ENCODE data around the gene GPA33.

GPA33 gene

DNA sequence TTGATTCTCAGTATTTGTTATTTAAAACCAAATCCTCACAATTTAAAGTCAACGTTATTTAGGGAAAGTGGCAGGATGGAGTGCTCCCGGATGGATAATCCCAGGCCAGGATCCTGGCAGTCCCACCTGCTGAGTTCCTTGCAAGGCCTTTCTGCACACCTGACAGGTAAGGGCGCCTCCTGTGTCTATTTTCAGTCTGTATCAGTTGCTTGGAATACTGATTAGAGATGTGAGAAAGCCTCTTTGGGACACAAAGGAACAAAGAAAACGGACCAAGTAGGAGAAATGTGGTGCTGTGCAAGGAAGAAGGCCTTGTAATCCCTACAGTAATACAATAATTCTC, 15.9 kb upstream of the GPA33 start:
- H3K27ac Mint-ChIP-seq = no peak overlapping the region
- H3K36me3 Mint-ChIP-seq (ENCODE audit: low read depth) = no peaks in the 10 kb centered on the region
- H3K9me3 Mint-ChIP-seq = no peaks in the 10 kb centered on the region
- ATAC-seq = no peak
- H3K4me3 Mint-ChIP-seq = no peak overlapping the region
- H3K4me1 Mint-ChIP-seq = peaks cover 64% of the 10 kb centered on the region
- peaks cover 2% of the 10 kb centered on the region for H3K27me3 Mint-ChIP-seq
- no peak for DNase-seq

DNA sequence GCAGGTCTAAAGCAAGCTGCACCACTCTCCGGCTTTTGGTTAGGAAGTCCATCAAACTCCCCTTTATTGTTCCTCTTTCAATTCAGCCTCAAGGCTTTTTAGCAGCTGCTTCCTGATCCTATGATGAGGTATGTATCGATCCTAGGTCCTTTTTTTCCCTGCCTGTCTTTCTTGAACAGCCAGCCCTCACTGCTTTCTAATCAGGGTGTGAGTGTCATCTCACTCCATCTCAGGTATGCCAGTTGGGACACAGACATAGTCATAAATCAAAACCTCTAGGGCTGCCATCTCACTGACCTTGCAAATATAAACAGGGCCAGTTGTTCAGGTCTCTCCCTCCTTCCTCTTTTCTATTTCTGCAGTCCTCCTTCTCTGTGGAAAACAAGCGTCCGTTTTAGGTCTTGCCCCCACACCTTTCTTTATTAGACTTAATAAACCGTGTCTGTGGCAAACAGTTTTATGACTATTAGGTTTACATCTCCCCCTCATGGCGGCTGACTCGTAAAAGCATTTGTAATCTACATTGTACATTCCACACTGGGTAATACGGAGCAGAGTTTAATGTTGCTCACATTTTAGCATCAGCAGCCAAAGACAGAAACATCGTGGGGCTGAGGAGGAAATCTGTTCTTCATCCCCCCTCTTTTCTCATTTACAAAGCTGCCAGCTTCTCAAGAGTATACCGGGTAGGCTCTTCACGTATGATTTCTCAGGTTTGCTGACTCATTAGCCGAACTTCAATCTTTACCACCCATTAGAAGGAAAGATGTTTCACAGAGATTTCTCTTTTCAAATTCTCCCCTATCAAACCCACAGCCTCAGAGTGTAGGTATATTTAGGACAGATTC, 15.3 kb upstream of the GPA33 start:
- no peak for ATAC-seq
- Mint-ChIP-seq H3K36me3 (ENCODE audit: low read depth) (no peaks in the 10 kb centered on the region), H3K9me3 (no peaks in the 10 kb centered on the region), H3K27ac (no peak overlapping the region), H3K4me1 (peaks cover 58% of the 10 kb centered on the region), H3K27me3 (no peaks in the 10 kb centered on the region), H3K4me3 (peak overlapping the region; percentile 1)
- DNase-seq = no peak

DNA sequence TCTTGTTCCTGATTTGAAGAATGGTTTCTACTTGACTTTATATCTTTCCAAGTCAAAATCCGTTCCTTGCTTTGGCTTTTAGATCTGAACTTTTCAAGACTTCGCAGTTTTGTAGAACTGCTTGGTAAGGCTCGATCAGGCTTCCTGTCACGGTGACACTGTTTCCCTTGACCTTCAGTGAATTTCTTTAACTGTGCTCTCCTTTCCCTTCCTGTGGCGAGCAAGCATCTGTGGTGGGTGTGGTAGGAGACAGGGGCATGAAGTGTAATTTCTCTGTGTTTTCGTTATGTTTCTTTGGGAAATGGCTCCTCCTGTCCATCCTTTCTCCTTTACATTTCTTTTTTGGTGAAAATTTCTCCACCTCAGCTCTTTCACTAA, 14.1 kb upstream of the GPA33 start:
- H3K27ac Mint-ChIP-seq = peak overlapping the region; percentile 81

DNA sequence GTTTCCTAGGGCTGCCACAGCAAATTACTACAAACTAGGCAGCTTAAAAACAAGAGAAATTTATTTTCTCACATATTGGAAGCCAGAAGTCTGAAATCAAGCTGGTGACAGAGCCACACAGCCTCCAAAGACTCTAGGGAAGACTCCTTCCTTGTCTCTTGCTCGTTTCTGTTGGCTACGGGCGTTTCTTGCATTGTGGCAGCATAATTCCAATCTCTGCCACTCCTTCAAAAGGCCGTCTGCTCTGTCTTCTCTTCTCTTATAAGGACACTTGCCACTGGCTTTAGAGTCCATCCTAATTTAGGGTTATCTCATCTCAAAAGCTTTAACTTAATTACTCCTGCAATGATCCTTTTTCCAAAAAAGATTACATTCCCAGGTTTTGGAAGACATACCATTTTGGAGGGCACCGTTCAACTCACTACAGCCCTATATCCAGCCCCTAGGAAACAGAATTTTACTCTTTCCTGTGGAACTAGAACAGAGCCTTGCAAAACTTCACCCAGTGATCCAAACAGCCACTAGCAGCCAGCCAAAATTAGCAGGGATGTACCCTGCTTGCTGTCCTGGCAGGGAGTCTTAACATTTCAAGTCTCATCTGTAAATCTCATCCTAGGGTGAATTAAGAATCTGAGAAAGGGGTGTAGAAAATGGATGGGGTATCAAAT, 12.9 kb upstream of the GPA33 start:
- H3K27me3 Mint-ChIP-seq = no peaks in the 10 kb centered on the region

More for the DNA sequence above, 14.1 kb upstream of the GPA33 start:
- Mint-ChIP-seq H3K27me3 (no peaks in the 10 kb centered on the region), H3K4me3 (peak overlapping the region; percentile 47), H3K36me3 (ENCODE audit: low read depth) (no peaks in the 10 kb centered on the region), H3K9me3 (no peaks in the 10 kb centered on the region), H3K4me1 (peaks cover 46% of the 10 kb centered on the region)
- DNase-seq (no peak), ATAC-seq (peak; percentile 53)

DNA sequence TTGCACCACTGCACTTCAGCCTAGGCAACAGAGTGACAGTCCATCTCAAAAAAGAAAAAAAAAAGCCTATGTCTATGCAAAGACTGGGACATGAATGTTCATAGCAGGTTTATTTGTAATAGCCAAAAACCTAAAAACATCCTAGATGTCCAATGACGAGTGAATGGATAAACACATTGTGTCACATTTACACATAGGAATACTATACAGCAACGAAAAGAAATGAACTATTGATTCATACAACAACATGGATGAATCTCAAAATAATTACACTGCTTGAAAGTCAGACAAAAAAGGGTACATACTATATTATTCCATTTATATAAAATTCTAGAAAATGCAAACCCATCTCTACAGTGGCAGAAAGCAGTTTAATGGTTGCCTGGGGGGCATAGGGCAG, 11.6 kb upstream of the GPA33 start:
- Mint-ChIP-seq H3K4me3 (no peak overlapping the region), H3K36me3 (ENCODE audit: low read depth) (no peaks in the 10 kb centered on the region), H3K27ac (no peak overlapping the region), H3K9me3 (no peaks in the 10 kb centered on the region), H3K4me1 (peaks cover 37% of the 10 kb centered on the region), H3K27me3 (no peaks in the 10 kb centered on the region)
- no peak for ATAC-seq
- DNase-seq = no peak

More for the DNA sequence above, 12.9 kb upstream of the GPA33 start:
- no peak overlapping the region for H3K27ac Mint-ChIP-seq
- no peak for DNase-seq
- H3K4me1 Mint-ChIP-seq = peaks cover 37% of the 10 kb centered on the region
- H3K36me3 Mint-ChIP-seq (ENCODE audit: low read depth) = no peaks in the 10 kb centered on the region
- no peak for ATAC-seq
- H3K4me3 Mint-ChIP-seq = no peak overlapping the region
- H3K9me3 Mint-ChIP-seq = no peaks in the 10 kb centered on the region

DNA sequence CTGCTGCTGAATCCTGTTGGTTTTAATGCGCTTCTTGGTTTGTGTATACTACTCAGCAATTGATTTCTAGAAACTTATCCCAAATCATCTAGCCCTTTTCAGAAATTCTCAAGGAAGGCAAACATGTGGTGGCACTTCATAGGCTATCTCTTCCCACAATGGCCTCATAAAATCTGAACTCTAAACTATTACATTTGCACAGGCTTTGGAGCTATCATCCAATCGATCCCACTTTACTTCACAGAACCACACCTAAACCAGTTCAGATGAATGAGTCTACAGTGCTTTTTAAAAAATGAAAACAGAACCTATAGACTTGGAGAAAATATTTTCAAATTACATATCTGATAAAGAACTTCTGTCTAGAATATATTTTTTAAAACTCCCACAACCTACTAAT, 10.6 kb upstream of the GPA33 start:
- DNase-seq (no peak), ATAC-seq (no peak)
- no peaks in the 10 kb centered on the region for H3K27me3 Mint-ChIP-seq
- H3K4me1 Mint-ChIP-seq = peaks cover 34% of the 10 kb centered on the region
- no peaks in the 10 kb centered on the region for H3K36me3 Mint-ChIP-seq (ENCODE audit: low read depth)
- H3K9me3 Mint-ChIP-seq = no peaks in the 10 kb centered on the region
- no peak overlapping the region for H3K27ac Mint-ChIP-seq
- H3K4me3 Mint-ChIP-seq = no peak overlapping the region

DNA sequence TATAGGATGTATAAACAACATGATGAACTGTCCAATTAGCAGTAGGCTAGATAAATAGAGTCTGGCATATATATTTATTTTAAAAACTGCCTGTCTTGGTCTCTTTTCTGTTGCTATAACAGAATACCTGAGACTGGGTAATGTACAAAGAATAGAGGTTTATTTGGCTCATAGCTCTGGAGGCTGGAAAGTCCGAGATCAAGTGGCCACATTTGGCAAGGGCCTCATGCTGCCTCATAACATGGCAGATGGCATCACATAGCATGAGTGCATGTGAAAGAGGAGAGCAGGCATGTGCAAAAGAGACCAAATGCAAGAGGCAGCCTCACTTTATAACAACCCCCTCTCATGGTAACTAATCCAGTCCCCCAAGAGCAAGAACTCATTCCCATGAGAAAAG, 9.7 kb upstream of the GPA33 start:
- Mint-ChIP-seq H3K4me3 (no peak overlapping the region), H3K36me3 (ENCODE audit: low read depth) (no peaks in the 10 kb centered on the region), H3K4me1 (peaks cover 33% of the 10 kb centered on the region), H3K27me3 (no peaks in the 10 kb centered on the region), H3K9me3 (no peaks in the 10 kb centered on the region), H3K27ac (no peak overlapping the region)
- DNase-seq (no peak), ATAC-seq (no peak)

DNA sequence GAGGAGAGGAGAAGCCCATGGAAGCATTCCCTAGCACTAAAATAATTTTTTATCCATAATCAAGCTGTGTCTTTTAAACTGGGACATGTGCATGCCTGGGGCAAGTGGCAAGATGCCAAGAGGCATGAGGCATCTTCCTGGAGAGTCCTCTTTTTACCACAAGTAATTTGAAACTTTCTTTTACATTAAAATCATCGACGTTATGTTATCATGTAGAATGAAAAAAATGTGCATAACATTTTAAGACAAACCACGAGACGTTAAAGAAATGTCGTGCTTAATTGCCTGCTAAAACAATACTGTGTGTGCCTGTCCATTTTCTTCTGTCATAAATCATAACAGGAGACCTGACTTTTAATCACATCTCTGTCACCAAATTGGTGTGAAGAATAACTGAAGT, 5.2 kb upstream of the GPA33 start:
- Mint-ChIP-seq H3K4me3 (no peak overlapping the region), H3K27ac (no peak overlapping the region), H3K9me3 (no peaks in the 10 kb centered on the region), H3K27me3 (no peaks in the 10 kb centered on the region), H3K4me1 (peaks cover 19% of the 10 kb centered on the region), H3K36me3 (ENCODE audit: low read depth) (no peaks in the 10 kb centered on the region)
- no peak for DNase-seq
- ATAC-seq = no peak

DNA sequence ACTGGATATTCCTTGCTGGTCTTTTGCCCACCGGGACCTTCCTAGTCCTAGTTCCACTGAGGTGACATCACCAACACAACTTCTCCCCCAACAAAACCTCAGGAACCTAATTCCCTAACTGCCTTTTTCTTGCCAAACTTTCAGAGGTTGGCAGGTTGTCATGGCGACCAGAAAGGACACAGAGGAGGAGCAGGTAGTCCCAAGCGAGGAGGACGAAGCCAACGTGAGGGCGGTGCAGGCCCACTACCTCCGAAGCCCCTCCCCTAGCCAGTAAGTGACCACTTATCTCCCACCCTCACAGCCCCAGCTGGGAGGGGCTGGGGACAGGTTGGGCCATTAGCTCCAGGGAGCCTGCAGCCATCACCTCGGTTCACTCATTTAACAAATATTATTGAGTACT, 4.5 kb upstream of the GPA33 start:
- no peaks in the 10 kb centered on the region for H3K27me3 Mint-ChIP-seq

DNA sequence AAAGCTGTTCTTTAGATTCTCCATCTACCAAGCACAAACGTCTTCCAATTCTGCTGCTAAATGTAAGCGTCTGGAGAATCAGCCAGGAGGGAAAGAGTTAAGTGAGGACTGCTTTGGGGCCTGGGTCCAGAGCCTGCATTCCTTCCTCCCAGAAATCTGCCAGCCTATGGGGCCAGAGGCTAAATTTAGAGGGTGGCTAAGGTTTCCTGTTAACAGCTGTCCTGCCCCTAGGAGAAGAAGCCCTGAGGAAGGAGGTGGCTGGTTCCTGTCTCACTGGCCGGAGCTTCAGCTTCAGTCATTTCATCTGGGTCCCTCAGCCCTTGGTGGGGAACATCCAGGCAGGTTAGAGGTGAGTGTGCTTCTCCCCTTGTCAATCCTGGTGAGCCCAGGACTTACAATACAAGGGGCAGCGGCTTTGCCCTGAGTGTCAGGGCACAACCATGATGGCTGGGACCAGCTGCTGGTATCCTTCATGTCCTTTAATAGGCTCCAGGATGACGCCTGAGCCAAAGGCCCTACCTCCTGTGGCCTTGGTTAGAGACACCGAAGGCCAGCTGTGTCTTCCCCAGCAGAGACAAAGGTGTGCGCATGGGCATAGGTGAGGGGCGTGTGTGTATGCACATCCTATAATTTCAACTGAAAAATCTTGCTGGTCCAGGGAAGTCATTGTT, 3.8 kb upstream of the GPA33 start, which contains the start of gene STYXL2:
TSS of gene STYXL2 (plus strand) at position 230 of the 671 bp plus-strand sequence. CDS start 775 bp downstream, outside the sequence.
- H3K36me3 Mint-ChIP-seq (ENCODE audit: low read depth) = no peaks in the 10 kb centered on the region
- peaks cover 32% of the 10 kb centered on the region for H3K4me1 Mint-ChIP-seq
- no peak for DNase-seq
- no peak for ATAC-seq
- H3K27me3 Mint-ChIP-seq = no peaks in the 10 kb centered on the region
- no peak within 1 kb of the TSS for H3K4me3 Mint-ChIP-seq
- no peak within 1 kb of the TSS for H3K27ac Mint-ChIP-seq
- H3K9me3 Mint-ChIP-seq = no peaks in the 10 kb centered on the region

More for the DNA sequence above, 4.5 kb upstream of the GPA33 start:
- H3K4me3 Mint-ChIP-seq = no peak overlapping the region
- no peak overlapping the region for H3K27ac Mint-ChIP-seq
- H3K9me3 Mint-ChIP-seq = no peaks in the 10 kb centered on the region
- DNase-seq (no peak), ATAC-seq (no peak)
- peaks cover 26% of the 10 kb centered on the region for H3K4me1 Mint-ChIP-seq
- H3K36me3 Mint-ChIP-seq (ENCODE audit: low read depth) = no peaks in the 10 kb centered on the region

DNA sequence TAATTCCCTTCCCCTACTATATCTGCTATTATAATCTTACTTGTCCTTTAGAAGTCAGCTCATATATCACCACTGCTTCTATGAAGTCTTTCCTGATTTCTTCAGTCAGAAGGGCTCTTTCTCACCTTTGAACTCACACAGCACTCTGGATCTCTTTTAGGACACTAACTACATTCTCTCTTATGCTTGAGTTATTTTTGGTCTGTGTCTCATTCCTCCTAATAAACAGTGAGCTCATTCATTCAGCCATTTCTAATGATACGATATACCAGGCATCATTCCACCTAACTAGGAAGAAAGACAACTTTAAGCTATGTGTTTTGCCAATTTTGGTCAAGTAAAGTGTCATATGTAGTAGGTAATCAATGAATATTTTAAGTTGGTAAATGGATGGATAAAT, 2.5 kb upstream of the GPA33 start:
- no peak for ATAC-seq
- Mint-ChIP-seq H3K4me1 (peaks cover 32% of the 10 kb centered on the region), H3K27ac (no peak overlapping the region)

DNA sequence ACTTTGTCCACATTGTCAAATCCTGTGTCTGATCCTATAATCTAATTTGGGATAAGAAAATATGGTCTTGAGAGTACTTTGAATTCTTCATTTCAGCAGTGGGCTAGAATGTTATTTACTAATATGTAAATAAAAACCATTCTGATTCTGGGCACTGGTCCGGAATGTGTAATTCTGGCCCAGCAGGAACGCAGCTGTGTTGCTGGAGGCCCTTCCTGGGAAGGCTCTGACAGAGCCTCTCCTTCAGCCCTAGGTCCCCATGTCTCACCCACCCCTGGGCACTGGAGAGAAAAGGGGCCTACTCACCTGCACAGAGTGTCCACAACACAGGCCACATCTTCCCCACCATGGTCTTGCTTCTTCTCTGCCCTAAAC, 251 bp downstream of the GPA33 start:
- H3K27me3 Mint-ChIP-seq = no peaks in the 10 kb centered on the region
- DNase-seq (no peak), ATAC-seq (no peak)
- H3K4me3 Mint-ChIP-seq = no peak overlapping the region
- H3K9me3 Mint-ChIP-seq = no peaks in the 10 kb centered on the region
- H3K27ac Mint-ChIP-seq = peak overlapping the region; percentile 59
- no peaks in the 10 kb centered on the region for H3K36me3 Mint-ChIP-seq (ENCODE audit: low read depth)
- peaks cover 23% of the 10 kb centered on the region for H3K4me1 Mint-ChIP-seq

More for the DNA sequence above, 2.5 kb upstream of the GPA33 start:
- no peaks in the 10 kb centered on the region for H3K9me3 Mint-ChIP-seq
- no peak overlapping the region for H3K4me3 Mint-ChIP-seq
- DNase-seq = no peak
- H3K36me3 Mint-ChIP-seq (ENCODE audit: low read depth) = no peaks in the 10 kb centered on the region
- H3K27me3 Mint-ChIP-seq = no peaks in the 10 kb centered on the region

DNA sequence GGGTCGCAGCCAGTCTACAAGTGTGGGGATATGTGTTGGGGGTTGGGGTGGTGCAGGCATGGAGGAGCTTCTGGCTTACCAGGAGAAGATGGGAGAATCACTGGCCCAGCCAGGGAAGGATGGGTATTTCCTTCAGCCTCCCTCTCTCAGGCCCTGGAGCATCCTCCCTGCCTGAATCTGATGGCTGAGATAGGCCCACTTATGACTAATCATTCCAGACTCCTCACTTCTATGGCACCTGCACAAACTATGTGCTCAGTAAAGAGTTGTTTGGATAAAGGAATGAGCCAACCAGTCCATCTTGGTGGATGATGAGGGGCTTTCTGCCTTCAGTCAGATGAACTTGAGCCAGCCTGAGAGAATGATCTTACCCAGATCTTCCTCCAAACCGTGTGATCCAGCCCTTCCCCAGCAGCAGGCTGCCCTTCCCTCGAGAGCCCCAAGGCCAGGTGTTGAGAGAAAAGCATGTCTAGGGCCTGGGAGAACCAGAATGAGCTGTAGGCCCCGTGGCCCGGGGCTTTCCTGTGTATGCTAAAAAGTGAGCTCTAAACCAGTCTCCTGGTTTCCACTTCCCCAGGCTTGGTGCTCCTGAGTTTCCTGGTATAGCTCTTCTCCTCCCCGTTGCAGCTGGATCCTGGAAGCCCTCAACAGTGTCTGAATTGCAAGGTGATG, 1.3 kb downstream of the GPA33 start:
- peaks cover 23% of the 10 kb centered on the region for H3K4me1 Mint-ChIP-seq
- H3K4me3 Mint-ChIP-seq = no peak overlapping the region
- H3K27ac Mint-ChIP-seq = no peak overlapping the region
- no peaks in the 10 kb centered on the region for H3K27me3 Mint-ChIP-seq
- H3K9me3 Mint-ChIP-seq = no peaks in the 10 kb centered on the region
- DNase-seq (no peak), ATAC-seq (no peak)
- H3K36me3 Mint-ChIP-seq (ENCODE audit: low read depth) = no peaks in the 10 kb centered on the region

DNA sequence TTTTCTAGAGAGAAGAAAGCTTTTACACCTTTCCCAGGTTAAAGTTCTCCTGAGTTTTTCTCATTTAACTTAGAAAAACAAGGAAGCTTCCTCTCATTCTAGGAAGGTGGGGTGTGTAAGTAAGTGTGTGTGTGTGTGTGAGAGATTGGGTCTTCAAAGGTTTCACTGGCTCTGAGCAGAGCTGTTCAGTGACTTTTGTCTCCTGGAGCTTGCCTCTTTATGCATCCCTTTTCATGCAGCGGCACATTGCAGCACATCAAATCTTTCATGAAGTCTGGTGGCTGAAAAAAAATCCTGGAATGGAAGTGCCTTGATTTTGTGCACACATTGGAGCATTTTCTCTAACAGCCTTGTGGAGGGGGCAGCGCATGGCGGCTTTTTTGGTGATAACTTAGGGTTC, 3.4 kb downstream of the GPA33 start:
- Mint-ChIP-seq H3K27ac (no peak overlapping the region), H3K4me1 (peaks cover 17% of the 10 kb centered on the region), H3K27me3 (no peaks in the 10 kb centered on the region), H3K36me3 (ENCODE audit: low read depth) (no peaks in the 10 kb centered on the region), H3K9me3 (no peaks in the 10 kb centered on the region), H3K4me3 (no peak overlapping the region)
- DNase-seq = no peak
- ATAC-seq = no peak
